Measurements from ENCODE around the gene AURKB.

GRCh38 chr17:8185582-8186445 is 24.6 kb downstream of the AURKB start:
- TF ChIP-seq RAD21 (conservative IDR thresholded peaks at IDR 0.05) (no peak), TAF1 (IDR thresholded peaks at IDR 0.05; ENCODE audit: low read depth) (no peak), EZH2 (IDR thresholded peaks at IDR 0.05; ENCODE audit: borderline replicate concordance, insufficient read depth, low read length, poor library complexity, severe bottlenecking) (no peak), EP300 (conservative IDR thresholded peaks at IDR 0.05; ENCODE audit: poor library complexity, severe bottlenecking) (no peak), POLR2AphosphoS5 (IDR thresholded peaks at IDR 0.05) (peak; percentile 55)
- TF ChIP-seq, protein P1, sequence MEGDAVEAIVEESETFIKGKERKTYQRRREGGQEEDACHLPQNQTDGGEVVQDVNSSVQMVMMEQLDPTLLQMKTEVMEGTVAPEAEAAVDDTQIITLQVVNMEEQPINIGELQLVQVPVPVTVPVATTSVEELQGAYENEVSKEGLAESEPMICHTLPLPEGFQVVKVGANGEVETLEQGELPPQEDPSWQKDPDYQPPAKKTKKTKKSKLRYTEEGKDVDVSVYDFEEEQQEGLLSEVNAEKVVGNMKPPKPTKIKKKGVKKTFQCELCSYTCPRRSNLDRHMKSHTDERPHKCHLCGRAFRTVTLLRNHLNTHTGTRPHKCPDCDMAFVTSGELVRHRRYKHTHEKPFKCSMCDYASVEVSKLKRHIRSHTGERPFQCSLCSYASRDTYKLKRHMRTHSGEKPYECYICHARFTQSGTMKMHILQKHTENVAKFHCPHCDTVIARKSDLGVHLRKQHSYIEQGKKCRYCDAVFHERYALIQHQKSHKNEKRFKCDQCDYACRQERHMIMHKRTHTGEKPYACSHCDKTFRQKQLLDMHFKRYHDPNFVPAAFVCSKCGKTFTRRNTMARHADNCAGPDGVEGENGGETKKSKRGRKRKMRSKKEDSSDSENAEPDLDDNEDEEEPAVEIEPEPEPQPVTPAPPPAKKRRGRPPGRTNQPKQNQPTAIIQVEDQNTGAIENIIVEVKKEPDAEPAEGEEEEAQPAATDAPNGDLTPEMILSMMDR (IDR thresholded peaks at IDR 0.05; ENCODE audit: poor library complexity, severe bottlenecking): no peak
- TF ChIP-seq, protein P2, sequence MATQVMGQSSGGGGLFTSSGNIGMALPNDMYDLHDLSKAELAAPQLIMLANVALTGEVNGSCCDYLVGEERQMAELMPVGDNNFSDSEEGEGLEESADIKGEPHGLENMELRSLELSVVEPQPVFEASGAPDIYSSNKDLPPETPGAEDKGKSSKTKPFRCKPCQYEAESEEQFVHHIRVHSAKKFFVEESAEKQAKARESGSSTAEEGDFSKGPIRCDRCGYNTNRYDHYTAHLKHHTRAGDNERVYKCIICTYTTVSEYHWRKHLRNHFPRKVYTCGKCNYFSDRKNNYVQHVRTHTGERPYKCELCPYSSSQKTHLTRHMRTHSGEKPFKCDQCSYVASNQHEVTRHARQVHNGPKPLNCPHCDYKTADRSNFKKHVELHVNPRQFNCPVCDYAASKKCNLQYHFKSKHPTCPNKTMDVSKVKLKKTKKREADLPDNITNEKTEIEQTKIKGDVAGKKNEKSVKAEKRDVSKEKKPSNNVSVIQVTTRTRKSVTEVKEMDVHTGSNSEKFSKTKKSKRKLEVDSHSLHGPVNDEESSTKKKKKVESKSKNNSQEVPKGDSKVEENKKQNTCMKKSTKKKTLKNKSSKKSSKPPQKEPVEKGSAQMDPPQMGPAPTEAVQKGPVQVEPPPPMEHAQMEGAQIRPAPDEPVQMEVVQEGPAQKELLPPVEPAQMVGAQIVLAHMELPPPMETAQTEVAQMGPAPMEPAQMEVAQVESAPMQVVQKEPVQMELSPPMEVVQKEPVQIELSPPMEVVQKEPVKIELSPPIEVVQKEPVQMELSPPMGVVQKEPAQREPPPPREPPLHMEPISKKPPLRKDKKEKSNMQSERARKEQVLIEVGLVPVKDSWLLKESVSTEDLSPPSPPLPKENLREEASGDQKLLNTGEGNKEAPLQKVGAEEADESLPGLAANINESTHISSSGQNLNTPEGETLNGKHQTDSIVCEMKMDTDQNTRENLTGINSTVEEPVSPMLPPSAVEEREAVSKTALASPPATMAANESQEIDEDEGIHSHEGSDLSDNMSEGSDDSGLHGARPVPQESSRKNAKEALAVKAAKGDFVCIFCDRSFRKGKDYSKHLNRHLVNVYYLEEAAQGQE (IDR thresholded peaks at IDR 0.05; ENCODE audit: borderline replicate concordance): no peak
